GM12873 (cell line): ENCODE measurements around the gene SGMS1.

Source experiments
- TF ChIP-seq, protein P1 (sequence below): IDR thresholded peaks from 2 replicates; pipeline ENCODE4 v1.5.1; 2012; ENCODE audit warnings: low read depth, mild to moderate bottlenecking, moderate library complexity, low read length, control low read depth; ENCODE audit not compliant: insufficient read depth; ENCODE audit errors: missing control alignments

Gene SGMS1

DNA sequence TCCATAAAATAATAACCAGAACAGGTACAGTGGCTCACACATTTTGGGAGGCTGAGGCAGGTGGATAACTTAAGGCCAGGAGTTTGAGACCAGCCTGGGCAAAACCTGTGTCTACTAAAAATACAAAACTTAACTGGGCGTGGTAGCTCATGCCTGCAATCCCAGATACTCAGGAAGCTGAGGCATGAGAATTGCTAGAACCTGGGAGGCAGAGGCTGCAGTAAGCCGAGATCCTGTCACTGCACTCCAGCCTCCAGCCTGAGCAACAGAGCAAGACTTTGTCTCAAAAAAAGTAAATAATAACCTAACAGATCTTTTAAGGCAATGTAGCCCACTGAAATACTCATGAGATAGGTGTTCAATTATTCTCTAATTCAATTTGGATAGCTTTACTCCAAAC lies 265.3 kb downstream of the SGMS1 start:
- TF ChIP-seq, protein P1, sequence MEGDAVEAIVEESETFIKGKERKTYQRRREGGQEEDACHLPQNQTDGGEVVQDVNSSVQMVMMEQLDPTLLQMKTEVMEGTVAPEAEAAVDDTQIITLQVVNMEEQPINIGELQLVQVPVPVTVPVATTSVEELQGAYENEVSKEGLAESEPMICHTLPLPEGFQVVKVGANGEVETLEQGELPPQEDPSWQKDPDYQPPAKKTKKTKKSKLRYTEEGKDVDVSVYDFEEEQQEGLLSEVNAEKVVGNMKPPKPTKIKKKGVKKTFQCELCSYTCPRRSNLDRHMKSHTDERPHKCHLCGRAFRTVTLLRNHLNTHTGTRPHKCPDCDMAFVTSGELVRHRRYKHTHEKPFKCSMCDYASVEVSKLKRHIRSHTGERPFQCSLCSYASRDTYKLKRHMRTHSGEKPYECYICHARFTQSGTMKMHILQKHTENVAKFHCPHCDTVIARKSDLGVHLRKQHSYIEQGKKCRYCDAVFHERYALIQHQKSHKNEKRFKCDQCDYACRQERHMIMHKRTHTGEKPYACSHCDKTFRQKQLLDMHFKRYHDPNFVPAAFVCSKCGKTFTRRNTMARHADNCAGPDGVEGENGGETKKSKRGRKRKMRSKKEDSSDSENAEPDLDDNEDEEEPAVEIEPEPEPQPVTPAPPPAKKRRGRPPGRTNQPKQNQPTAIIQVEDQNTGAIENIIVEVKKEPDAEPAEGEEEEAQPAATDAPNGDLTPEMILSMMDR, result no peak

DNA sequence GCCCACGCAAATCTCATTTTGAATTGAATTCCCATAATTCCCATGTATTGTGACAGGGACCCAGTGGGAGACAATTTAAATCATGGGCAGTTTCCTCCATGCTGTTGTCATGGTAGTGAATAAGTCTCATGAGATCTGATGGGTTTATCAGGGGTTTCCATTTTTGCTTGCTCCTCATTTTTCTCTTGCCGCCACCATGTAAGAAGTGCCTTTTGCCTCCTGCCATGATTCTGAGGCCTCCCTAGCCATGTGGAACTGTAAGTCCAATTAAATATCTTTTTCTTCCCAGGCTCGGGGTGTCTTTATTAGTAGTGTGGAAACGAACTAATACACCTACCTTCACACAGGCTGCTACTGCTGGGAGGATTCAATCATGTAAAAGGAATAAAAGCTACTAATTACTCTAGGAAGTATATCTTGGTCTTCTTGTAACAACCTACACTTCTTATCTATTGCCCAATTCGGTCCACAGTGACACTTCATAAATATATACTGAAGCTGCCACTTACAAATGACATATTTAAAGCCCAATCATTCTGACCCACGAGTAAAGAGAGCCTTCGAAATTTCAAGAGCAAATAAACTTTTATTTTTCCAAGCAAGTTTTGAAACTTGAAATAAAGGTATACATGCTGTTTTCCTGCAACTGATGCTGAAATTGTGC lies 272.1 kb downstream of the SGMS1 start:
- TF ChIP-seq, protein P1, result no peak

DNA sequence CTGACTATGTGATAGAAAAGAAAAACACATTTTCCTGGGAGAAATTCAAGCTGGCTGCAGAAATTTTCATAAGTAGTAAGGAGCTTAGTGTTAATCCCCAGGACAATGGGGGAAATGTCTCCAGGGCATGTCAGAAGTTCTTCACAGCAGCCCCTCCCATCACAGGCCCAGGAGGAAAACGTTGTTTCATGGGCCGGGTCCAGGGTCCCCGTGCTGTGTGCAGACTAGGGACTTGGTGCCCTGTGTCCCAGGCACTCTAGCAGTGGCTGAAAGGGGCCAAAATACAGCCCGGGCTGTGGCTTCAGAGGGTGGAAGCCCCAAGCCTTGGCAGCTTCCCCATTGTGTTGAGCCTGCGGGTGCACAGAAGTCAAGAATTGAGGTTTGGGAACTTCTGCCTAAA lies 273.4 kb downstream of the SGMS1 start:
- TF ChIP-seq, protein P1, result no peak

DNA sequence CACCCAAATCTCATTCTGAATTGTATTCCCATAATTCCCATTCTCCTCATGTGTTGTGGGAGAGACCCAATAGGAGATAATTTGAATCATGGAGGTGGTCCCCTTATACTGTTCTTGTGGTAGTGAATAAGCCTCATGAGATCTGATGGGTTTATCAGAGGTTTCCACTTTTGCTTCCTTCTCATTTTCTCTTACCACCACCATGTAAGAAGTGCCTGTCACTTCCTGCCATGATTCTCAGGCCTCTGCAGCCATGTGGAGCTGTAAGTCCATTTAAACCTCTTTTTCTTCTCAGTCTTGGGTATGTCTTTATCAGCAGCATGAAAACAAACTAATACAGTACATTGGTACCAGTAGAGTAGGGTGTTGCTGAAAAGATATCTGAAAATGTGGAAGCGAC lies 274.2 kb downstream of the SGMS1 start:
- TF ChIP-seq, protein P1, result no peak

DNA sequence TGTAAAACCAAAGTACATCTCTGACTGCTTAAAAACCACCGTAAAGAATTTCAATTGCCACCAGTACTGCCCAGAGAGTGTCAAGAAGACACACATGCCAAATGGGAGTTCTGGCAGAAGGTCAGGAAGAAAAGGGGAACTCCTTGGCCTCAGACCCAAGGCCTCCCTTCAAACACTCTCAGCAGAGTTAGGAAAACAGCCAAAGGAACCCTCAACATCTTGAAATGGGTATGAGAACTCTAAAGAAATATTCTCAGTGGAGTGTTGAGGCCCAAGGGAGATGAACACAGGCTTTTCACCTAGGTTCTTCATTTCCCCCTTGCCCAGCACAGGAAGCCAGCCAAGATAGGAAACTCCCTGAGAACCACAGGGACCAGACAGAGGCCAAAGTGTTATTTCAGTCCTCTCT lies 276.4 kb downstream of the SGMS1 start:
- TF ChIP-seq, protein P1, result no peak

DNA sequence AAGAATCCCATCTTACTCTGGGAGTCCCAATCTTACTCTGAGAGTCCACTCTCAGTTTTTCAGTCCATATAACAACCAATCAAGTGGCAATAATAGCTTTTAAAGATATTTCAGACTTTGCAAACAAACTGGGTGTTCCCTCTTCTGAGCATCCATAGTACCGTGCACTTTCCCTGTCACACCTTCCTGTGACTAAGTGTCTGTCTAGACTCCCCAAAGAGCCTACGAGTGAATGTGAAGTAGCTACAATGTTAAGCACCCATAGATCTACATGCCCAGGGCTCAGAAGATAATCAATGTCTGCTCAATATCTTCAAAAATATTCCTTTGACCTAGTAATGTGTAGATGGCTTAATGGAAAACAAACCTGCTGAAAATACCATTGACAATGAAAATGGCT lies 276.8 kb downstream of the SGMS1 start:
- TF ChIP-seq, protein P1, result no peak

DNA sequence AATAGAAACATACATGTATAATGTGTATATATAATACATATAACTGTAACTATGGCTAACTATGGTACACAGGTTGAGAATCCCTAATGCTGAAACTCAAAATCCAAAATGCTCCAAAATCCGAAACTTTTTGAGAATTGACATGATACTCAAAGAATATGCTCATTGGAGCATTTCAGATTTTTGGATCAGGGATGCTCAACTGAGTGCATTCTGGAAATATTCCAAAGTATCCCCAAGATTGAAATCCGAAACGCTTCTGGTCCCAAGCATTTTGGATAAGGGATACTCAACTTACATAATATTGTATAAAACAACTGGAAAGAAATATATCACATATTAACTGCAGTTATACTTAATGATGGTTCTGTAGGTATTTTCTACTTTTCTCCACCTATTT lies 278.2 kb downstream of the SGMS1 start:
- TF ChIP-seq, protein P1, result no peak
